ENCODE results near the gene TAOK3. TPM values are rescaled to one million over a fixed set of nuclear protein-coding genes. Genes with fewer than 3 reads are reported as not detected.
"Not testable (repeated sequence)": the region's sequence is repeated elsewhere in the genome, so short reads cannot be mapped to it uniquely, and the experiment has no call there.

The TAOK3 gene
- total RNA-seq, 1 donor from 2014 or later, result 10.4 TPM

DNA sequence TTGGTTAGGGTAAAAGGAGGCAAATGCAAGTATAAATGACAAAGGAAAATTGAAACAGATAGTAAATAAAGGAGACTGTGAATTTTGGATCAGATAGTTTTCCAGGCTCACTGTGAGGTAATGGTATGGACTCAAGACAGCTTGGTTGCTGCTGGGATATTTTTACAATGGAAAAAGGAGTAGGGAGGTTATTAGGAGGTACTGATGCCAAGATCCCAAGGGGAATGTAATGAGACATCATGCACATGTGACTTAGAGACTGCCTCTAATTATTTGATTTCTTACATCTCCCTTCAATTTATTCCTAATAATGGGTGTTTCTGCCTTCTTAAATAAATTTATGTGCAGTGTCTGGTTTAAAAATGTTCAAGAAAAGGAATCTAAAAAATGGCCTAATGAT is 56.9 kb downstream of the TAOK3 start:
- TF ChIP-seq, protein P1, sequence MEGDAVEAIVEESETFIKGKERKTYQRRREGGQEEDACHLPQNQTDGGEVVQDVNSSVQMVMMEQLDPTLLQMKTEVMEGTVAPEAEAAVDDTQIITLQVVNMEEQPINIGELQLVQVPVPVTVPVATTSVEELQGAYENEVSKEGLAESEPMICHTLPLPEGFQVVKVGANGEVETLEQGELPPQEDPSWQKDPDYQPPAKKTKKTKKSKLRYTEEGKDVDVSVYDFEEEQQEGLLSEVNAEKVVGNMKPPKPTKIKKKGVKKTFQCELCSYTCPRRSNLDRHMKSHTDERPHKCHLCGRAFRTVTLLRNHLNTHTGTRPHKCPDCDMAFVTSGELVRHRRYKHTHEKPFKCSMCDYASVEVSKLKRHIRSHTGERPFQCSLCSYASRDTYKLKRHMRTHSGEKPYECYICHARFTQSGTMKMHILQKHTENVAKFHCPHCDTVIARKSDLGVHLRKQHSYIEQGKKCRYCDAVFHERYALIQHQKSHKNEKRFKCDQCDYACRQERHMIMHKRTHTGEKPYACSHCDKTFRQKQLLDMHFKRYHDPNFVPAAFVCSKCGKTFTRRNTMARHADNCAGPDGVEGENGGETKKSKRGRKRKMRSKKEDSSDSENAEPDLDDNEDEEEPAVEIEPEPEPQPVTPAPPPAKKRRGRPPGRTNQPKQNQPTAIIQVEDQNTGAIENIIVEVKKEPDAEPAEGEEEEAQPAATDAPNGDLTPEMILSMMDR (conservative IDR thresholded peaks at IDR 0.05; ENCODE audit: low read depth, low read length), result no peak
- DNase-seq (ENCODE audit: low read depth), result no peak
- H3K4me3 ChIP-seq (ENCODE audit: low read depth, low read length), result no peak overlapping the region

DNA sequence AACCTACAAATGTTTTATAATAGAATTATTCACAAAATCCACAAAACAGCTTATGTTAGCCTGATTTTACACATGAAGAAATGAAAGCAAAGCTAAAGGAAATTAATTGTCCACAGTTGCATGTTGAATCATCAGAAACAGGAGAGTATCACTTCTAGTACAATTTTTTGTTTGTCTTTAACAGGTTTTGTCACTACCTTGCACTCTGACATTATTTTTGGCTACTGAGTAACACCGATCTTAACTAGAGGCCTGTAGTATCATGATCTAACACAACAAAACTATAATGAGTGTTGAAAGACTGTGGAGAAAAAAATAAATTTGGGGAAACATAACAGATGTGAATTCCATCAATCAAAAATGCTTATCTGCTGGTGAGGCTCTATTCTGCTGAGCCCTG is 60.1 kb downstream of the TAOK3 start:
- TF ChIP-seq, protein P1 (conservative IDR thresholded peaks at IDR 0.05; ENCODE audit: low read depth, low read length), result no peak
- H3K4me3 ChIP-seq (ENCODE audit: low read depth, low read length), result no peak overlapping the region
- no peak for DNase-seq (ENCODE audit: low read depth)

DNA sequence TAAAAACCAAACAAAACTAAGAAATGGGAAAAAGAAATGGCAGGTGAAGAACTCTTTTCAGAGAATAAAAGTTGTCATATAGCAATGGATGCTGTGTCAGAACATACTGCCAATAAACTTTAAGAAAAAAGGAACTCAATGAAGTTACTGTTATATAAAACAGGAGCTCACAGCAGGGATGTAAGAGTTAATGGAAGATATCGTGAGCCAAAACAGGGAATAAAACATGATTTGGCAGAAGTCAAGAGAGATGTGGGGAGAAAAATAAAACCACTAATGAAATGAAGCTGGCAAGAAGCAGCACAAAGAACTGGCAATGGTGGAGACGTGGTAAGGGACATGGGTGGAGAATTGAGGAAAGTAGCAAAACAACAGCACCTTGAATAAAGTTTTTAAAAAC is 61.0 kb downstream of the TAOK3 start:
- DNase-seq (ENCODE audit: low read depth), result no peak
- TF ChIP-seq, protein P1 (conservative IDR thresholded peaks at IDR 0.05; ENCODE audit: low read depth, low read length), result no peak
- H3K4me3 ChIP-seq (ENCODE audit: low read depth, low read length), result no peak overlapping the region

DNA sequence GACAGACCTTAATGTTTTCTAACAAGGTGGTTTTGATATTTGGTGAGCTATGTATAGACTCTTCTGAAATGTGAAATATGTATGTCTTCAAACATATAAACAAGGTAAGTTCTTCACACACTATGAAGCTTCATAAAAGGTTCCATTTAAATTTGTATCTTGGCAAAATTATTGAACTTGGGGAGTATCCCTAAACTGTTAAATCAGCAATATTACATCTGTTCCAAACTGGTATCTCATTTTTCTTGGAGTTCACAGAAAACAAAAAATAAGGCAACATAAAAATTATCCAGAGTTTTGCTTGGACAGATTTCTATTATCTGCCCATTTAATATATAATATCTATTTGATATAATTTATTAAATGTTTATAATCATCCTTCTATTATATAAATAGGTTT is 62.4 kb downstream of the TAOK3 start:
- TF ChIP-seq, protein P1 (conservative IDR thresholded peaks at IDR 0.05; ENCODE audit: low read depth, low read length), result no peak
- DNase-seq (ENCODE audit: low read depth), result no peak
- no peak overlapping the region for H3K4me3 ChIP-seq (ENCODE audit: low read depth, low read length)

DNA sequence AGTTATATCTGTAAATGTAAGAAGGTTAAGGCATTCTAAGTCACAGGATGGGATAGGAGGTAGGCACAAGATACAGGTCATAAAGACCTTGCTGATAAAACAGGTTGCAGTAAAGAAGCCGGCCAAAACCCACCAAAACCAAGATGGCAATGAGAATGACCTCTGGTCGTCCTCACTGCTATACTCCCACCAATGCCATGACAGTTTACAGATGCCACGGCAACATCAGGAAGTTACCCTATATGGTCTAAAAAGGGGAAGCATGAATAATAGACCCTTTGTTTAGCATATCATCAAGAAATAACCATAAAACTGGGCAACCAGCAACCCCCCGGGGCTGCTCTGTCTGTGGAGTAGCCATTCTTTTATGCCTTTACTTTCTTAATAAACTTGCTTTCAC is 64.7 kb downstream of the TAOK3 start:
- not testable (repeated sequence) for H3K4me3 ChIP-seq (ENCODE audit: low read depth, low read length); DNase-seq (ENCODE audit: low read depth)

DNA sequence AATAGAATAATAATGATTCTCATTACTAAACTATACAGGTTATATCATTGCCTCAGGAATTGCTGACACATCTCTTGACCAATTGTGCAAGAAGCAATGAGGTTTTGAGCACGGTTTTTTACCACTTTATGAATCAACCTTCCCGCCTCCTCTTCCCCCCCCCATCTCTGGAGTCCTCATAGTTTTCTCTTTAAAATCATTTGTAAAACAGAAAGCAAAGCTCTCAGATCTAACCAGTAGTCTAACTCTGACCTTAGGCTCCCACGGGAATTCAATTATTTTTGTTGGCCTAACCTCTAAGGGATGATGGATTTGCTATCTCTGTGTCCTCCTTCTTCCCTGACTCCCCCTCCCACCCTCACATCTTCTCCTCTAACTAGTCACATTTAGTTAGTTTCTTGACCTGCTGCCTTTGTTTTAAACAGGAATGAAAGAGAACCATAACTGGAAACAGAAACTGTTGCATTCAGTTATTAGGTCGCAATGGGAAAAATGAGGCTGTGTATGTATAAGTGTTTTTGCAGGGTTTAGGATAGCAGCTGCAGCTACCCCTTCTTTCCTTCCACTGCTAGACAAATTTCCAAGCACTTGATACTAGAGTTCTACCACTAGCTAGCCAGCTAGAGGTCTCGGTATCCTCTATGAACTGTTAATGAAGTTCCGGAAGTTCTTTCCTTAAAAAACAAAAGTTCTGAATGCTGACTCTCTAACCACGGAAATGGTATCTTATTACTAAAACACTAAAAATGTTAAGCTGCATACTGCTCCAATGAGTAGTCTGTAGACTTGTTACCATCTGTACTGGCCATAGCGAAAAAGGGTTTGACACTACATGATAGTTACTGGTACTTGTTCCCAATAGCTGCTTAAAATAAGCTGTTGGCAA is 65.4 kb downstream of the TAOK3 start:
- TF ChIP-seq, protein P1 (conservative IDR thresholded peaks at IDR 0.05; ENCODE audit: low read depth, low read length), result no peak
- peak; percentile 57 for DNase-seq (ENCODE audit: low read depth)
- H3K4me3 ChIP-seq (ENCODE audit: low read depth, low read length), result peak overlapping the region; percentile 35

DNA sequence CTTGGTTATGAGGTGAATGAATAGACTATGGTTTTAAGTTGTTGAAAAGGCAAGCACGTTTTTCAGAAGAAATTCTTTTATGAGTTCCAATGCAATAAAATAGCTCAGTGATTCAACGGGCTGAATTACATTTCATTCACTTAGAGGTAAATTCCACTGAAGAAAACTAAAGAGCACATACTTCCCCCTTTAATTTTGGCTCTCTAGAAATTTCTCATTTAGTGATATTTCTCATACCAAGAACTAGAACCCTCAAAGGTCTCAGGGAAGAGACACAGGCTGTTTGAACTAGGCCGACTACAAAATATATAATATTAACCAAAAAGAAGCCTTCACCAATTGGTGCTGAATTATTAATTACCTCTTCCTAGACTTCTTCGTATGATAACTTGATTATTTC is 68.6 kb downstream of the TAOK3 start:
- no peak for DNase-seq (ENCODE audit: low read depth)
- TF ChIP-seq, protein P1 (conservative IDR thresholded peaks at IDR 0.05; ENCODE audit: low read depth, low read length), result no peak
- no peak overlapping the region for H3K4me3 ChIP-seq (ENCODE audit: low read depth, low read length)

Data from epithelial cell of proximal tubule (primary cell).